B cell (primary cell): ENCODE data around the gene SMAGP. TPM values are rescaled to one million over a fixed set of nuclear protein-coding genes. Genes with fewer than 3 reads are reported as not detected.
A peak's percentile ranks its signal among the peaks of the same experiment; 100 is the strongest.

Experiments
- ATAC-seq: fragments of 200-7000 bp; cut with Tn5 transposase; one replicate; pipeline ENCODE4 v1.10.0; 2021; ENCODE audit warnings: low read depth, mild to moderate bottlenecking, moderate number of reproducible peaks, moderate library complexity
- CTCF ChIA-PET: fragments of 350-600 bp; sonication (Branson Sonifier 250); formaldehyde crosslinking; loops from one replicate; lab custom pipeline; 2021; ENCODE audit warnings: antibody characterized with exemption, inconsistent platforms; lab: Charles Lee
- POLR2A ChIA-PET: fragments of 350-600 bp; sonication (Branson Sonifier 250); formaldehyde crosslinking; loops from one replicate; lab custom pipeline; 2021; ENCODE audit warnings: antibody characterized with exemption; lab: Charles Lee
- DNase-seq: peaks from one replicate; pipeline ENCODE4 v3.0.0; 2013
- H2AFZ ChIP-seq: 2 replicates; pipeline ENCODE4 v1.6.1; 2012; ENCODE audit warnings: mild to moderate bottlenecking, low read depth, low read length; ENCODE audit not compliant: insufficient read depth, poor library complexity, severe bottlenecking
- H3K27ac ChIP-seq, 2 donors: 1 replicate in 1 of 2; 2 replicates in 1 of 2; pipeline ENCODE4 v1.5.1; 2012 to 2013; ENCODE audit warnings: low read length in 2 of 2, mild to moderate bottlenecking in 2 of 2, moderate library complexity in 1 of 2
- H3K27me3 ChIP-seq, 4 experiments: fragments of 200-600 bp in 1 of 4; sonication (generic) in 1 of 4; replicated peaks in 1 of 4; 1 replicate in 2 of 4; 2 replicates in 2 of 4; pipeline versions ENCODE4 v1.6.1 to v1.7.0; 2013 to 2016; ENCODE audit warnings: low read length in 3 of 4, mild to moderate bottlenecking in 2 of 4, mixed read lengths in 1 of 4, moderate library complexity in 1 of 4; ENCODE audit not compliant: insufficient read depth in 4 of 4, control insufficient read depth in 3 of 4; ENCODE audit errors: control extremely low read depth in 1 of 4
- H3K36me3 ChIP-seq, 2 experiments: replicated peaks in 1 of 2; 1 replicate in 1 of 2; 2 replicates in 1 of 2; pipeline versions ENCODE4 v1.6.1 to v1.7.1; 2013; ENCODE audit warnings: low read length in 1 of 2; ENCODE audit not compliant: insufficient read depth in 2 of 2, control insufficient read depth in 1 of 2; ENCODE audit errors: control extremely low read depth in 1 of 2, extremely low read depth in 1 of 2
- H3K4me1 ChIP-seq, 2 donors: fragments of 200-600 bp in 1 of 2; sonication (generic) in 1 of 2; 1 replicate in 1 of 2; 2 replicates in 1 of 2; pipeline versions ENCODE4 v1.5.1 to v1.6.1; 2013 to 2017; ENCODE audit warnings: low read length in 2 of 2; ENCODE audit not compliant: control insufficient read depth in 2 of 2, insufficient read depth in 2 of 2
- H3K4me2 ChIP-seq: replicated peaks from 2 replicates; pipeline ENCODE3; 2012; ENCODE audit warnings: mild to moderate bottlenecking, low read depth, low read length; ENCODE audit not compliant: poor library complexity, severe bottlenecking
- H3K4me3 ChIP-seq, 5 experiments: fragments of 200-600 bp in 1 of 5; sonication (generic) in 1 of 5; 1 replicate in 3 of 5; 2 replicates in 2 of 5; pipeline versions ENCODE4 v1.5.1 to v1.7.0; 2011 to 2016; ENCODE audit warnings: low read length in 4 of 5, mild to moderate bottlenecking in 4 of 5, low read depth in 2 of 5, control low read depth in 1 of 5, moderate library complexity in 1 of 5; ENCODE audit not compliant: insufficient read depth in 1 of 5; ENCODE audit errors: control extremely low read depth in 1 of 5, extremely low read depth in 1 of 5
- H3K79me2 ChIP-seq: fragments of 200-600 bp; sonication (generic); one replicate; pipeline ENCODE4 v1.6.0; 2016; ENCODE audit warnings: low read length; ENCODE audit not compliant: control insufficient read depth, insufficient read depth
- H3K9ac ChIP-seq: fragments of 200-600 bp; sonication (generic); 2 replicates; pipeline ENCODE4 v1.6.1; 2017; ENCODE audit warnings: mild to moderate bottlenecking, low read length, moderate library complexity
- H3K9me3 ChIP-seq, 3 donors: one replicate each; pipeline versions ENCODE4 v1.6.1 to v1.7.1; 2013; ENCODE audit warnings: low read length in 2 of 3; ENCODE audit not compliant: control insufficient read depth in 2 of 3, insufficient read depth in 1 of 3; ENCODE audit errors: control extremely low read depth in 1 of 3
- H4K20me1 ChIP-seq: 2 replicates; pipeline ENCODE4 v1.6.0; 2012; ENCODE audit warnings: mild to moderate bottlenecking, low read length; ENCODE audit not compliant: insufficient read depth, control insufficient read depth, poor library complexity, severe bottlenecking
- H3K27ac Mint-ChIP-seq: one replicate; pipeline ENCODE4 v1.8.0; 2021; ENCODE audit warnings: mixed read lengths
- H3K27me3 Mint-ChIP-seq: one replicate; pipeline ENCODE4 v1.8.0; 2021; ENCODE audit warnings: mixed read lengths
- H3K4me1 Mint-ChIP-seq: one replicate; pipeline ENCODE4 v1.8.0; 2021; ENCODE audit warnings: mixed read lengths
- H3K4me3 Mint-ChIP-seq: one replicate; pipeline ENCODE4 v1.8.0; 2021; ENCODE audit warnings: mixed read lengths
- H3K9me3 Mint-ChIP-seq: one replicate; pipeline ENCODE4 v1.8.0; 2022; ENCODE audit warnings: mixed read lengths; ENCODE audit not compliant: insufficient read depth
- CTCF ChIP-seq: fragments of 200-600 bp; IDR thresholded peaks from one replicate; pipeline ENCODE4 v1.8.0; 2022; ENCODE audit warnings: antibody characterized with exemption, mild to moderate bottlenecking
- EZH2 ChIP-seq: IDR thresholded peaks from 2 replicates; pipeline ENCODE4 v1.6.1; 2012; ENCODE audit warnings: borderline replicate concordance, low read depth, mild to moderate bottlenecking, moderate library complexity, low read length; ENCODE audit not compliant: insufficient read depth, poor library complexity, severe bottlenecking
- WGBS: methylation state at CpG from one replicate; pipeline ENCODE4 v1.1.5; 2013; ENCODE audit warnings: missing lambda C conversion rate; ENCODE audit not compliant: insufficient coverage; 5-methylcytosine and 5-hydroxymethylcytosine counted together
- intact Hi-C: fragments of 100-400 bp; cut with micrococcal nuclease; formaldehyde crosslinking; loops from one replicate; pipeline ENCODE4 v1.10.0; 2022
- polyA plus RNA-seq: library from polyadenylated mRNA; depleted of rRNA; stranded (reverse); fragments of >200 nt; gene quantifications from 2 replicates; pipeline ENCODE4 v1.2.3, GENCODE V29; 2012
- total RNA-seq, 2 donors: library from RNA; stranded (reverse); fragments of 120-200 nt in 1 of 2; gene quantifications; 1 replicate in 1 of 2; 2 replicates in 1 of 2; pipeline versions ENCODE4 v1.2.3 to v1.2.4, GENCODE V29; 2013 to 2022

The SMAGP gene
- total and polyA plus RNA-seq, 2 donors (not counting 1 experiment from before 2014, with no cell fraction given): 10.4 to 21.6 TPM

DNA sequence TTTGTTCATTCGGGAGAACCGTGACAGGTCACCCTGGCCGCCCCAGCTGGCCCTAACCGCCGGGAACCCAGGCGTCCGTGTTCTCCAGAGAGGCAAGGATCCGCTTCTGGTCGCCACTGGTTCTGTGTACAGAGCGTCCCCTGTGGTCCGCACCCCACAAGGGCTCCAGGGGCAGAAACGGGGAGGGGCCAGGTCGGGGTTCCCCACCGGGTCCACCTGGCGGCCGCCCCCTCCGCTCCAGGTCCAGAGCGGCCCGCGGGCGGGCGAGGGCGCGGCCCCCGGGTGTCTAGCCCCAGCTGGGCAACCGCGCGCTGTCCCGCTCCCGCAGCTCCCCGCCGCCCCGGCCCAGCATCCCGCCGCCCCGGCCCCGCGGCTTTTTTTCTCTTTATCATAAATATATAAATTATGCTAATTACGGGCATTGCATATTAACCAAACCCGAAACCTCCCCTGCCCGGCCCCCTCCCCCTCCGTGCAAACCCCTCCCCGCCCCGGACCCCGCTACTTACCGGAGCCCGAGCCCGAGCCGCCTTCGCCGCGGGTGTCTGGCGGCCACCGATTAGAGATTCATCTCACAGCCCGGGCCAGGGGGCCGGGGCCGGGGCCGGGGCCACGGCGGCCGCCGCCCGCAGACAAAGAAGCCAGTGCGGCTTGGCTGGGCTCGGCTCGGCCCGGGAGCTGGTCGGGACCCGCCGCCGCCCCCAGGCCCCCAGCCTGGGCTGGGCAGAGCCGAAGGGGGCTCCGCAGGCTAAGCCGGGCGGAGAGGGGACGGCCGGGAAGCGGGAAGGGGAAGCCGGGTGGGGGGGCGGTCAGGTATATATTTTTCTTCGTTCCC, 52.9 kb downstream of the SMAGP start:
- CTCF ChIA-PET: interaction anchor here (0.6 to 2.4 kb wide), 15 partner anchors 13 to 452 kb away, joined by 3 to 20 read pairs (median 3); partner anchors contain the start of genes CSRNP2, DAZAP2 and SMAGP
- Histone ChIP-seq H3K9ac (peak overlapping the region; percentile 82), H3K4me2 (peak overlapping the region; percentile 96), H3K4me3 (peak overlapping the region in 4 of 5 experiments; percentile 68 to 86 (median 78)), H3K36me3 (no peaks in the 10 kb centered on the region), H3K9me3 (no peaks in the 10 kb centered on the region), H3K79me2 (peaks cover 3% of the 10 kb centered on the region), H2AFZ (peak overlapping the region; percentile 84), H3K4me1 (peaks cover 6 to 18% of the 10 kb centered on the region in 2 donors), H4K20me1 (no peaks in the 10 kb centered on the region), H3K27me3 (no peaks in the 10 kb centered on the region), H3K27ac (peak overlapping the region; percentile 85 to 93)
- DNase-seq: peak; percentile 78
- peak overlapping the region; percentile 95 for H3K4me3 Mint-ChIP-seq
- POLR2A ChIA-PET: interaction anchor here (0.6 to 2.5 kb wide), 30 partner anchors 10 to 453 kb away, joined by 3 to 70 read pairs (median 5); partner anchors contain the start of genes CSRNP2, DAZAP2, SLC11A2 and TFCP2
- peak; percentile 70 for ATAC-seq
- 2% methylated on average over 40 of the region's 81 CpGs for WGBS
- intact Hi-C loops: loop anchor here (1.0 to 5.0 kb wide), 5 partner anchors 44 to 1790 kb away; partner anchors contain the start of genes EIF4B, SMAGP and TFCP2
- peaks cover 19% of the 10 kb centered on the region for H3K4me1 Mint-ChIP-seq
- no peak for TF ChIP-seq EZH2
- TF ChIP-seq CTCF: peak; percentile 40
- no peaks in the 10 kb centered on the region for H3K9me3 Mint-ChIP-seq
- no peaks in the 10 kb centered on the region for H3K27me3 Mint-ChIP-seq
- peak overlapping the region; percentile 96 for H3K27ac Mint-ChIP-seq
